ENCODE data around the gene NRG4. TPM values are rescaled to one million over a fixed set of nuclear protein-coding genes. Genes with fewer than 3 reads are reported as not detected.

NRG4 gene
- total RNA-seq, 1 donor from 2014 or later, result 0.36 TPM

DNA sequence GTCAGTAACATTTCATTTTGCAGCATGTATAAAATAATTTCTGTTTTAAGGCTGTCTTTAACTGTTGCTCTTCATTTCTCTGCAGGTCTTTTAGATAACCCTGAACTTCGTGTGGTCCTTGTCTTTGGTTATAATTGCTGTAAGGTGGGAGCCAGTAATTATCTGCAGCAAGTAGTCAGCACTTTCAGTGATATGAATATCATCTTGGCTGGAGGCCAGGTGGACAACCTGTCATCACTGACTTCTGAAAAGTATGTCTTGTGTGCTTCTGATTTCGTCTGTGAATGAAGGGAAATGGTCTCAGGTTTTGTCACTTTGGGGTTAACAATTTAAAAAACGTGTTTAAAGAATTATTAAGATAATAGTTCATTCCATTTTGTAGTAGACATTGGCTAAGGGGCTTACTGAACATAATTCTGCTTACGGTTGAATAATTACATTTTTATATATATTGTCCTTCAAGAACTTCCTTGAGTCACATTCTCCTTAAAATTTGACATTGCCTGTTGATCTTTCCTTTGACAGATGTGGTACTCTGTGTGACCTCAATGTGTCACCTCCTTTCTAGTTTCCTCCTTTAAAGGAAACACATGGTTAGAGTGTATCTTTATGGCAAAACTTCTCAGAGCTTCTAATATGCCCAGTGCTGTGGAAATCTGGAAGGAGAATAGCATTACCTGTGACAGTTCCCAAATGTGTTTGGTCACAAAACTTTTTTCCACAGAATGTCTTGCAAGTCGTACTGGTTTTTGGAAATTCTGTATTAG lies 82.2 kb downstream of the NRG4 start:
- Histone ChIP-seq H3K4me1 (no peaks in the 10 kb centered on the region), H2AFZ (replicated peaks) (no peak overlapping the region), H3K27ac (no peak overlapping the region), H3K27me3 (no peaks in the 10 kb centered on the region), H3K4me2 (no peak overlapping the region), H4K20me1 (ENCODE audit: low read depth) (peaks cover 12% of the 10 kb centered on the region), H3K36me3 (peaks cover 14% of the 10 kb centered on the region), H3K9ac (no peak overlapping the region), H3K9me3 (ENCODE audit: low read depth) (no peaks in the 10 kb centered on the region), H3K79me2 (ENCODE audit: low read depth) (peaks cover 29% of the 10 kb centered on the region), H3F3A (ENCODE audit: low read depth) (peaks cover 8% of the 10 kb centered on the region), H3K4me3 (no peak overlapping the region)
- Mint-ChIP-seq H3K9me3 (no peaks in the 10 kb centered on the region), H3K4me1 (no peaks in the 10 kb centered on the region), H3K27me3 (ENCODE audit: insufficient read depth, low read depth) (peaks cover 2% of the 10 kb centered on the region), H3K27ac (no peak overlapping the region), H3K4me3 (no peak overlapping the region), H3K36me3 (peaks cover 11% of the 10 kb centered on the region)
- DNase-seq (ENCODE audit: low spot score), result no peak
- TF ChIP-seq EZH2 (IDR thresholded peaks at IDR 0.05) (no peak), EZH2phosphoT487 (IDR thresholded peaks at IDR 0.05) (no peak)
- TF ChIP-seq, protein P1, sequence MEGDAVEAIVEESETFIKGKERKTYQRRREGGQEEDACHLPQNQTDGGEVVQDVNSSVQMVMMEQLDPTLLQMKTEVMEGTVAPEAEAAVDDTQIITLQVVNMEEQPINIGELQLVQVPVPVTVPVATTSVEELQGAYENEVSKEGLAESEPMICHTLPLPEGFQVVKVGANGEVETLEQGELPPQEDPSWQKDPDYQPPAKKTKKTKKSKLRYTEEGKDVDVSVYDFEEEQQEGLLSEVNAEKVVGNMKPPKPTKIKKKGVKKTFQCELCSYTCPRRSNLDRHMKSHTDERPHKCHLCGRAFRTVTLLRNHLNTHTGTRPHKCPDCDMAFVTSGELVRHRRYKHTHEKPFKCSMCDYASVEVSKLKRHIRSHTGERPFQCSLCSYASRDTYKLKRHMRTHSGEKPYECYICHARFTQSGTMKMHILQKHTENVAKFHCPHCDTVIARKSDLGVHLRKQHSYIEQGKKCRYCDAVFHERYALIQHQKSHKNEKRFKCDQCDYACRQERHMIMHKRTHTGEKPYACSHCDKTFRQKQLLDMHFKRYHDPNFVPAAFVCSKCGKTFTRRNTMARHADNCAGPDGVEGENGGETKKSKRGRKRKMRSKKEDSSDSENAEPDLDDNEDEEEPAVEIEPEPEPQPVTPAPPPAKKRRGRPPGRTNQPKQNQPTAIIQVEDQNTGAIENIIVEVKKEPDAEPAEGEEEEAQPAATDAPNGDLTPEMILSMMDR (IDR thresholded peaks at IDR 0.05), result no peak

- no peak overlapping the region for H2AFZ ChIP-seq (replicated peaks)
- Mint-ChIP-seq H3K4me3 (no peak overlapping the region), H3K27me3 (ENCODE audit: insufficient read depth, low read depth) (peaks cover under 1% of the 10 kb centered on the region), H3K27ac (no peak overlapping the region), H3K4me1 (no peaks in the 10 kb centered on the region), H3K9me3 (no peaks in the 10 kb centered on the region), H3K36me3 (peaks cover 8% of the 10 kb centered on the region)
- peaks cover 22% of the 10 kb centered on the region for H4K20me1 ChIP-seq (ENCODE audit: low read depth)
- H3K27me3 ChIP-seq, result no peaks in the 10 kb centered on the region
- H3F3A ChIP-seq (ENCODE audit: low read depth), result peaks cover 8% of the 10 kb centered on the region
- peaks cover 4% of the 10 kb centered on the region for H3K36me3 ChIP-seq
- peaks cover 34% of the 10 kb centered on the region for H3K79me2 ChIP-seq (ENCODE audit: low read depth)
- H3K4me1 ChIP-seq, result no peaks in the 10 kb centered on the region
- DNase-seq (ENCODE audit: low spot score), result peak; percentile 71
- H3K27ac ChIP-seq, result no peak overlapping the region
- no peaks in the 10 kb centered on the region for H3K9me3 ChIP-seq (ENCODE audit: low read depth)
- H3K4me2 ChIP-seq, result no peak overlapping the region
- no peak overlapping the region for H3K9ac ChIP-seq
- H3K4me3 ChIP-seq, result no peak overlapping the region
- TF ChIP-seq EZH2phosphoT487 (IDR thresholded peaks at IDR 0.05) (no peak), EZH2 (IDR thresholded peaks at IDR 0.05) (no peak)
- TF ChIP-seq, protein P1 (IDR thresholded peaks at IDR 0.05), result peak; percentile 66
These were observed 83.3 kb downstream of the NRG4 start for GRCh38 chr15:75928680-75929608.

GRCh38 chr15:75927601-75928000 lies 84.6 kb downstream of the NRG4 start:
- no peaks in the 10 kb centered on the region for H3K27me3 Mint-ChIP-seq (ENCODE audit: insufficient read depth, low read depth)
- TF ChIP-seq EZH2phosphoT487 (IDR thresholded peaks at IDR 0.05), result no peak
- TF ChIP-seq, protein P1 (IDR thresholded peaks at IDR 0.05), result no peak
- TF ChIP-seq EZH2 (IDR thresholded peaks at IDR 0.05), result no peak

More at GRCh38 chr15:75927601-75928000, 84.6 kb downstream of the NRG4 start:
- Mint-ChIP-seq H3K9me3 (no peaks in the 10 kb centered on the region), H3K4me3 (no peak overlapping the region), H3K27ac (no peak overlapping the region), H3K36me3 (peaks cover 6% of the 10 kb centered on the region), H3K4me1 (no peaks in the 10 kb centered on the region)
- H3K36me3 ChIP-seq, result no peaks in the 10 kb centered on the region
- H3K4me1 ChIP-seq, result no peaks in the 10 kb centered on the region
- peaks cover 46% of the 10 kb centered on the region for H3K79me2 ChIP-seq (ENCODE audit: low read depth)
- H3K4me2 ChIP-seq, result no peak overlapping the region
- H3K4me3 ChIP-seq, result no peak overlapping the region
- peaks cover 25% of the 10 kb centered on the region for H4K20me1 ChIP-seq (ENCODE audit: low read depth)
- H2AFZ ChIP-seq (replicated peaks), result no peak overlapping the region
- H3K27ac ChIP-seq, result no peak overlapping the region
- H3F3A ChIP-seq (ENCODE audit: low read depth), result peaks cover 8% of the 10 kb centered on the region
- no peaks in the 10 kb centered on the region for H3K27me3 ChIP-seq
- H3K9me3 ChIP-seq (ENCODE audit: low read depth), result no peaks in the 10 kb centered on the region
- no peak overlapping the region for H3K9ac ChIP-seq
- no peak for DNase-seq (ENCODE audit: low spot score)
